Kidney capillary endothelial cell (primary cell): Measurements from ENCODE around the gene FAM78B.
A peak's percentile ranks its signal among the peaks of the same experiment; 100 is the strongest.

Experiments used
- DNase-seq: peaks from one replicate; pipeline ENCODE4 v3.0.0-alpha.2; 2018; ENCODE audit warnings: low spot score

The FAM78B gene

DNA sequence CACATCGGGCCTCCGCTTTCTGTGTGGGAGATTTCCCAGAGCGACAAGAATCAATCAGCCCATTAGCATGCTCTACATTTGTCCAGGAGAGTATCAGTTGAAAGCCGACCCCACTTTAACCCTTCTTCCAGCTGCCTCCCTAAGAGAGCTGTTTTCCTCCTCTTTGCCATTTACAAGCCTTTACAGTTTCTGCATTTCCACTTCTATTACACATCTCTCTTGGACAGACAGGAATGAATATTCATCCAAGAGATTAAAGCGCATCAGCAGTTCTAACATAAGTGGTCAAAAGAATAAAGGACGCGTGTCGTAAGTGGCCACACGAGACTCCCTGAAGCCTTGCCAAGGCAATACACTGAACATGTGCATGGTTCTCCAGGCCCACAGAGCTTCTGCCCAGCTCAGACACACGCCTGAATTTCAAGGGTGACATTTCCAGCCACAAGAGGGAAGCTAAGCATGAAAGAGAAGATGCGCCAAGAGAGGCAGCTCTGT lies 47.3 kb downstream of the FAM78B start:
- DNase-seq = no peak

DNA sequence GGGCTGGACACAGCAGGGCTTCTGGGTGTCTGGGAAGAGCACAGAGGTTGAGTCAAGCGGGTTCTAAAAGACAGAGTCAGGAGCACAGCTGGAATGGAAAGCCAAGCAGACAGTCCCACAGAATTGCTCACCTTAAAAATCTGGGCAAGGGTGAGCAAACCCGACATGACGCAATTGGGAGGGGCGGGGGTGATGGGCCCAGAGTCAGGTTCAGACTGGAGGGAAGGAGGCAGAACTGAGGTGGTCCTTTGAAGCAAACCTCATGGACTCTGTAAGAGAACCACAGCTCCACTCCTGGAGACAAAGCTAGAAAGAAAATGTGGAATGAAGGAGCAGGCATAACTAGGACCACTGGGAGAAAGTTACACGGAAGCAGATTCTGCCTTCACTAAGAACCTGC lies 49.0 kb downstream of the FAM78B start:
- no peak for DNase-seq

DNA sequence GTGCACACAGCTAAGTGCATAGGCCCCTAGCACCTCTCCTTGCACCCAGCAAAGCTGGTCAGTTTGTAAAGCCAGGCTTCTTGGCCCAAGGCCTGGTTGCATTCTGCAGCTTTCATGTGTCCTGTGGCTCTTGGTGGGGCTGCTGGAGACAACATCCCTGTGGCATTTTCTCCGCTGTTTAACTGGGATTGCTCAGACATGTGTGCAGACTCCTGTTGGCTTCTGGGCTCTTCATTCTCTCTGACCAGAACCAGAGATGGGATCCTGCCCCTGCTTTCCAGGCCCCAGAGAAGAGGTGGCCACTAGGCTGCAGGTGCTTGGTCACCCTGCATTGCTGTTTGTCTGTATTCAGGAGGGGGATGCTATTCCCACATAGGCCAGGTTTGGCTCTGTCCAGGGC lies 50.8 kb downstream of the FAM78B start:
- DNase-seq = no peak

- DNase-seq = no peak
Observed at GRCh38 chr1:166114419-166114818, 52.4 kb downstream of the FAM78B start.

DNA sequence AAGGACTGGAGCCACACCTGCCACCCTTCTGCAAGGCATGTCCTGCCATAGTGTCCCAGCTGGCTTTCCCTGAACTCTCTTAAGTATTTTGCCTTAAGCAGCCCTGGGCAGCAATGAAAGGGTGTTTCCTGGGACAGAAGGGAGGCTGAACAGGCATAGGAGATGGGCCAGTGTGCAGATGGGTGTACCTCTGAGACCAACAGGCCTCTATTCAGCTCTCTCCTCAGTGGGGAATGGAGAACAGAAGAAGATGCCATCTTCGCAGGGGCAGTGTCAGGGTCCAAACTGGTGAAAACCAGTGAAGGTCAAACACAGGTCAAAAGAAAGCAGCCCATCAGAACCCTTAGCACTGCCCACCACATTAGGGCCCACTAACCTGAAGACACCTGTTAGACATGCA lies 53.2 kb downstream of the FAM78B start:
- no peak for DNase-seq

- DNase-seq = no peak
Observed at GRCh38 chr1:166113031-166113430, 53.8 kb downstream of the FAM78B start.

GRCh38 chr1:166112425-166112824 lies 54.4 kb downstream of the FAM78B start:
- no peak for DNase-seq

- DNase-seq = no peak
Observed at GRCh38 chr1:166111430-166111829, 55.4 kb downstream of the FAM78B start.

- DNase-seq = peak; percentile 48
Observed at GRCh38 chr1:166090244-166090643, 76.6 kb downstream of the FAM78B start.

- peak; percentile 30 for DNase-seq
Observed at GRCh38 chr1:166089804-166090203, 77.0 kb downstream of the FAM78B start.

DNA sequence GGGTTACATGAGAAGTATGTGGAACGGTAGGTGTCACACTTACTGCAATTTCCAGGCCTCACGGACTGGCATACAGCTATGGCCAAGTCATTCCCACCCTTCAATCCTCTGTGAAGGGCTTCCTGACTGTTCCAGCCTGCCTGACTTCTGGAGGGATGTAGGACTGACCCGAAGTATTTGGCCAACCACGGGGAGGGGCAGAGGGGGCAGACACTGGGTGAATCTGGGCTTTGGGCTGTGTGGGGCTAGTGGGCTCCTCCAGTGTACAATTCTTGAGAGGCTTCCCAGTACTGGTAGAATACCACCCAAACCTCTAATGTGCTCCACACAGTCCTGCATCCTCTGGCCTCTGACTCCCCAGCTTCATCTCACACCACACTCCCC lies 78.2 kb downstream of the FAM78B start:
- no peak for DNase-seq

- no peak for DNase-seq
Observed at GRCh38 chr1:166087734-166088571, 78.8 kb downstream of the FAM78B start.

GRCh38 chr1:166086113-166086883 lies 80.5 kb downstream of the FAM78B start:
- no peak for DNase-seq

- no peak for DNase-seq
Observed at GRCh38 chr1:166084613-166085012, 82.2 kb downstream of the FAM78B start.

- peak; percentile 97 for DNase-seq
Observed at GRCh38 chr1:166083887-166084286, 82.9 kb downstream of the FAM78B start.

DNA sequence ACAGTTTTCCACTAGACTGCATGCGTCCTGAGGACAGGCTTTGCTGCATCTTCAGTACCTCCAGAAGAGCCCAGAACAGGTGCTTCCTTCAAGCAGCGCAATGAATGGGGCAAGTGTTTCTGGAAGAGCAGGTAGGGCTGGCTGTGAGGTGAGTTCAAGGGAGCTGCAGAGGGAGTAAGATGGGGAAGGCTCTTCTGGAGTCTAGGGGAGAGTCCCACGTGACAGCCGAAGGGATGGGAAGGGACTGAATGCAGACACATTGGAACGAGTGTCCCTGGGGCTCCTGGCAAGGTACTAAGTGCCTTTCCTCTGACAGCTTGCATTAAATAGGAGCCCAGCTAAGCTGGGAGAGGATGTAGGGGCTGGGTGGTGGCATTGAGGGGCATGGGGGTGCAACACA lies 84.2 kb downstream of the FAM78B start:
- DNase-seq = no peak

GRCh38 chr1:166080967-166081870 lies 85.6 kb downstream of the FAM78B start:
- no peak for DNase-seq

- DNase-seq = no peak
Observed at GRCh38 chr1:166080277-166080966, 86.4 kb downstream of the FAM78B start.

DNA sequence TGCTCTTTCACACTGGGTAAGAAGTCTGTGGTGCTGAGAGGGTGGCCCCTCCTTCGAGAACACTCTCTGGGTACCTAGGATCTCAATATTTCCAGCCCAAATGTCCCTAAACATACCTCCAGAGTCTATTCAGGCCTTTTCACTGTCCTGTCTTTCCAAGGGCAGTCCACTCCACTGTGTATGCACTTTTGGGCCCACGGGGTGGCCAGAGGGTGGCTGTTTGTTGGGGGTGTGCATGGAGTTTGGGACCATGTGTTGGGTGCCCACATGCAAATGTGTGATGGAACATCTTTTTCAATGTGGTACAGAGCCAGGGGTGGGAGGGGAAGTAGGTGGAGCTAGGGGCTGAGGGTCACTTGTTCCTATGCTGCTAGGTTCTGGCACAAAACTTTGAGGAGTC lies 87.5 kb downstream of the FAM78B start:
- DNase-seq = no peak

DNA sequence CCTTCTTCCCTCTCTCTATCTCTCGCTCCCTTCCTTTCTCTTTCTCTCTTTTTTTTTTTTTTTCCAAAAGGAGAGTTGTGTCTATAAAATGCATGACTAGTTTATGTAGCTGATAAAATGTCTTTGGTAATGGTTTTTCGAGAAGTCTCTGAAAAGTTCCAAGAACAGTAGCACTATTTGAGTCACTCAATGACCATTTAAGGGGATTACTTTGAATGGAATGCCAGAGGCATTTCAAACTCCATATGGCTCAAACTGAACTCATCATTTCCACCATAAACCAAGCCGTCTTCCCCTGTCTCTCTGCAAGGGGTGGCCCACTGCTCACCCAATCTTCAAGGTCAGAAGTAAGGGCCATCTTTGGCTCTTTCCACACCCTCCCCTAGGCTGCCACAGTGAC lies 93.3 kb downstream of the FAM78B start:
- DNase-seq = no peak

GRCh38 chr1:166069390-166069789 lies 97.4 kb downstream of the FAM78B start:
- peak; percentile 30 for DNase-seq

DNA sequence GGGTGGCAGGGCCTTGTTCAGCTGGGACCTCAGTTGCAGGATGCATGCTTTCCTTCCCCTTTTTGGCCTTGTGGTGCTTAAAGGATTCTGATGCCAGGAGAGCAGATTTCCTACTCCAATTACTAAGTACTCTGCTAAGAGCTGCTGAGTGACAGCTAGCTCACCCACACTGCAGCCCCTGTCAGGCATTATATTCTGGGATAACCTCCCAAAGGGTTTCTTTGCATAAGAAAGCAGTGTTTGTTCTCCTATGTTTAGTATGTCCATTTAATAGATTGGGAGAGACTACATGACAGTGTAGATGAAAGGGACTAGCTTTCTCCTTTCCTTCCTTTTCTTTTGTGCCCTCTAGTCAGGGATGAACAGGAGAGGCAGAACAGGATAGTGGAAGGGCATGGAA lies 100.7 kb downstream of the FAM78B start:
- DNase-seq = no peak
